ENCODE measurements around the gene CES2. TPM values are rescaled to one million over a fixed set of nuclear protein-coding genes. Genes with fewer than 3 reads are reported as not detected.

Gene CES2
- total and polyA plus RNA-seq, 9 donors, result 25.5 to 51.9 (median 38.9) TPM

GRCh38 chr16:66946541-66946940, 11.2 kb downstream of the CES2 start:
- Histone ChIP-seq H3K36me3 (no peaks in the 10 kb centered on the region), H3K4me1 (ENCODE audit: insufficient read depth) (peaks cover 3% of the 10 kb centered on the region), H3K9me3 (no peaks in the 10 kb centered on the region), H3K4me3 (no peak overlapping the region), H3K27me3 (no peaks in the 10 kb centered on the region), H3K27ac (no peak overlapping the region)
- DNase-seq, result no peak
- intact Hi-C loops (cut with DNase I), result no loop called here
- WGBS, 3 donors, result 41 to 64% (median 55%) methylated on average over 7 of the region's 7 CpGs
- TF ChIP-seq EP300 (IDR thresholded peaks at IDR 0.05) (no peak), CTCF (IDR thresholded peaks at IDR 0.05) (no peak), POLR2A (IDR thresholded peaks at IDR 0.05) (no peak)

- Histone ChIP-seq H3K4me3 (no peak overlapping the region), H3K36me3 (no peaks in the 10 kb centered on the region), H3K27me3 (no peaks in the 10 kb centered on the region), H3K4me1 (ENCODE audit: insufficient read depth) (peaks cover 3% of the 10 kb centered on the region), H3K27ac (no peak overlapping the region), H3K9me3 (no peaks in the 10 kb centered on the region)
- TF ChIP-seq EP300 (IDR thresholded peaks at IDR 0.05) (no peak), CTCF (IDR thresholded peaks at IDR 0.05) (no peak), POLR2A (IDR thresholded peaks at IDR 0.05) (no peak)
- intact Hi-C loops (cut with DNase I), result no loop called here
- DNase-seq, result no peak
- 21 to 29% (median 25%) methylated on average over 5 of the region's 5 CpGs for WGBS, 3 donors
Observed at GRCh38 chr16:66946974-66947301, 11.6 kb downstream of the CES2 start.

GRCh38 chr16:66947302-66948065, 12.2 kb downstream of the CES2 start:
- H3K4me1 ChIP-seq (ENCODE audit: insufficient read depth), result peaks cover 3% of the 10 kb centered on the region
- H3K4me3 ChIP-seq, result peak overlapping the region; percentile 49
- no peaks in the 10 kb centered on the region for H3K9me3 ChIP-seq
- H3K36me3 ChIP-seq, result no peaks in the 10 kb centered on the region
- peak; percentile 69 to 92 (median 86) for TF ChIP-seq CTCF (IDR thresholded peaks at IDR 0.05)
- TF ChIP-seq EP300 (IDR thresholded peaks at IDR 0.05), result no peak
- intact Hi-C loops (cut with DNase I), result no loop called here
- H3K27ac ChIP-seq, result no peak overlapping the region
- WGBS, 3 donors, result 0 to 1% (median 1%) methylated on average over 22 to 23 of the region's 23 CpGs
- H3K27me3 ChIP-seq, result no peaks in the 10 kb centered on the region
- peak; percentile 75 to 88 (median 83) for DNase-seq

- no peaks in the 10 kb centered on the region for H3K36me3 ChIP-seq
- H3K4me3 ChIP-seq, result peak overlapping the region; percentile 49
- 0 to 6% (median 1%) methylated on average over 38 to 44 of the region's 44 CpGs for WGBS, 3 donors
- H3K27ac ChIP-seq, result peak overlapping the region in 1 of 2 donors; percentile 3
- H3K4me1 ChIP-seq (ENCODE audit: insufficient read depth), result peaks cover 3% of the 10 kb centered on the region
- intact Hi-C loops (cut with DNase I), result no loop called here
- H3K9me3 ChIP-seq, result no peaks in the 10 kb centered on the region
- no peak for TF ChIP-seq CTCF (IDR thresholded peaks at IDR 0.05)
- no peak for TF ChIP-seq EP300 (IDR thresholded peaks at IDR 0.05)
- no peak for TF ChIP-seq POLR2A (IDR thresholded peaks at IDR 0.05)
- no peaks in the 10 kb centered on the region for H3K27me3 ChIP-seq
- DNase-seq, result peak in 2 of 5 donors; percentile 51 to 57
Observed at GRCh38 chr16:66948134-66948836, 13.0 kb downstream of the CES2 start.

Data from ovary (tissue), 9 donors.